Mammary epithelial cell (primary cell): Measurements from ENCODE around the gene IGBP1.

ENCODE experiments used
- EZH2 ChIP-seq: IDR thresholded peaks from 2 replicates; pipeline ENCODE4 v1.6.1; 2012; ENCODE audit warnings: low read length, inconsistent platforms, borderline replicate concordance
- TF ChIP-seq, protein P1 (sequence below), 2 donors: IDR thresholded peaks in 1 of 2; conservative IDR thresholded peaks in 1 of 2; 2 replicates each; pipeline ENCODE4 v1.5.1; 2011 to 2012; ENCODE audit warnings: inconsistent platforms in 2 of 2, low read length in 2 of 2, mild to moderate bottlenecking in 2 of 2, control low read depth in 1 of 2, low read depth in 1 of 2; ENCODE audit not compliant: insufficient read depth in 1 of 2; ENCODE audit errors: extremely low read depth in 1 of 2

DNA sequence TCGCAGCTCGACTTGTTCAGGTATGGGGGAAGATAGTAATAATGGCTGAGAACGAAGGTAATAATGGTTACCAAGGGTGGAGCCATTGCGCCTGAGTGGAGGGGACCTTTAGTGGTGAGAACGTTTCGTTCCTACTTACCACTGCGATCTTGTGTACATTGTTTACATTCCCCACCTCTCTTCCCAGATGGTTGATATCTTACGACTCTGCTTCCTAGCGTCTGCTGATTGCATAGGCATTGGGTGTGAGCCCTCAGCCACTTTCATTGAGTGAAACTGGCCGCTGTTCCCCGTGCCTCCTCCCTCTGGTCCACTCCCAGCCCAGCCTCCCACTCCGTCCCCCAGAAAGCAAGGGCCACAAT is 850 bp downstream of the IGBP1 start:
- TF ChIP-seq, protein P1, sequence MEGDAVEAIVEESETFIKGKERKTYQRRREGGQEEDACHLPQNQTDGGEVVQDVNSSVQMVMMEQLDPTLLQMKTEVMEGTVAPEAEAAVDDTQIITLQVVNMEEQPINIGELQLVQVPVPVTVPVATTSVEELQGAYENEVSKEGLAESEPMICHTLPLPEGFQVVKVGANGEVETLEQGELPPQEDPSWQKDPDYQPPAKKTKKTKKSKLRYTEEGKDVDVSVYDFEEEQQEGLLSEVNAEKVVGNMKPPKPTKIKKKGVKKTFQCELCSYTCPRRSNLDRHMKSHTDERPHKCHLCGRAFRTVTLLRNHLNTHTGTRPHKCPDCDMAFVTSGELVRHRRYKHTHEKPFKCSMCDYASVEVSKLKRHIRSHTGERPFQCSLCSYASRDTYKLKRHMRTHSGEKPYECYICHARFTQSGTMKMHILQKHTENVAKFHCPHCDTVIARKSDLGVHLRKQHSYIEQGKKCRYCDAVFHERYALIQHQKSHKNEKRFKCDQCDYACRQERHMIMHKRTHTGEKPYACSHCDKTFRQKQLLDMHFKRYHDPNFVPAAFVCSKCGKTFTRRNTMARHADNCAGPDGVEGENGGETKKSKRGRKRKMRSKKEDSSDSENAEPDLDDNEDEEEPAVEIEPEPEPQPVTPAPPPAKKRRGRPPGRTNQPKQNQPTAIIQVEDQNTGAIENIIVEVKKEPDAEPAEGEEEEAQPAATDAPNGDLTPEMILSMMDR (conservative IDR thresholded peaks at IDR 0.05 in 1 of 2, IDR thresholded peaks at IDR 0.05 in 1 of 2; ENCODE audit: extremely low read depth in 1 of 2, insufficient read depth in 1 of 2, low read depth in 1 of 2, low read length in 2 of 2), result no peak
- TF ChIP-seq EZH2, result no peak
